Stimulated activated CD4-positive, alpha-beta T cell treated with anti-CD3 and anti-CD28 coated beads, Interleukin-15, amount 100 ng/mL, for 24 hours (primary cell): ENCODE data around the gene SLC34A3.

Experiments used
- DNase-seq: peaks from one replicate; pipeline ENCODE4 v3.0.0-alpha.2; 2020

The SLC34A3 gene

GRCh38 chr9:137262909-137263285 lies 32.2 kb downstream of the SLC34A3 start:
- DNase-seq = no peak

GRCh38 chr9:137263506-137263905 lies 32.8 kb downstream of the SLC34A3 start:
- DNase-seq = no peak

- DNase-seq = no peak
These were observed 33.4 kb downstream of the SLC34A3 start for GRCh38 chr9:137264067-137264466.

GRCh38 chr9:137265496-137266161 lies 34.9 kb downstream of the SLC34A3 start:
- no peak for DNase-seq

GRCh38 chr9:137266162-137266527 lies 35.4 kb downstream of the SLC34A3 start:
- DNase-seq = no peak

GRCh38 chr9:137266585-137267453 lies 36.1 kb downstream of the SLC34A3 start:
- DNase-seq = no peak

- DNase-seq = no peak
These were observed 37.2 kb downstream of the SLC34A3 start for GRCh38 chr9:137267933-137268355.

GRCh38 chr9:137268538-137269201 lies 38.0 kb downstream of the SLC34A3 start:
- no peak for DNase-seq

- DNase-seq = no peak
These were observed 38.6 kb downstream of the SLC34A3 start for GRCh38 chr9:137269231-137269772.

- peak; percentile 34 for DNase-seq
These were observed 40.4 kb downstream of the SLC34A3 start for GRCh38 chr9:137270929-137271695.

GRCh38 chr9:137271696-137272076 lies 41.0 kb downstream of the SLC34A3 start:
- DNase-seq = no peak

GRCh38 chr9:137272241-137273094 lies 41.8 kb downstream of the SLC34A3 start:
- no peak for DNase-seq

GRCh38 chr9:137273095-137273490 lies 42.4 kb downstream of the SLC34A3 start:
- DNase-seq = no peak

- DNase-seq = no peak
These were observed 43.1 kb downstream of the SLC34A3 start for GRCh38 chr9:137273611-137274320.

GRCh38 chr9:137275203-137275587 lies 44.5 kb downstream of the SLC34A3 start:
- DNase-seq = no peak

- no peak for DNase-seq
These were observed 45.1 kb downstream of the SLC34A3 start for GRCh38 chr9:137275588-137276472.

- no peak for DNase-seq
These were observed 46.0 kb downstream of the SLC34A3 start for GRCh38 chr9:137276473-137277328.

GRCh38 chr9:137277329-137278041 lies 46.8 kb downstream of the SLC34A3 start, which contains the start of gene TOR4A:
TSS of gene TOR4A (plus strand) at chr9:137277726. CDS start at chr9:137278690, 964 bp downstream.
- DNase-seq = peak; percentile 67
